Amniotic epithelial cell (primary cell): ENCODE results near the gene SPHK1.

Experiments used
- DNase-seq: peaks from one replicate; pipeline ENCODE4 v3.0.0-alpha.2; 2010; ENCODE audit warnings: low read depth

SPHK1 gene

GRCh38 chr17:76433693-76434092 lies 49.3 kb downstream of the SPHK1 start:
- DNase-seq = no peak

DNA sequence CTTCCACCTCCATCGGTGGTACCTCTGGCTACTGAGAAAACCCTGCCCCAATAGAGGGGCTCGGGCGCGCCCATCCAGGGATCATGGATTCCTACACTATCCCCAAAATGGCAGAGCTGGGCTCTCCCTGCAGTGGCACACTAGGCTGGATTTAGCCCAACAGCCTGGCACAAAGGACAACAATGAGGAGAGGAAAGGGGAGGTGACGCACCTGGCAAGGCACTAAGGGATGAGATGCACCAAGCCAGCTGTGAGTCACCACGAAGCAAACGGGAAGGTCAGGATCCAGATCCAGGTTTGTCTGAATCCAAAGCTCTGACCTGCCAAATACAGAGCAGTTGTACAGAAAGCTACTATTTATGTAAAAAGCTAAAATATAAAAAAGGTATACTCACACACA lies 50.5 kb downstream of the SPHK1 start:
- DNase-seq = no peak

GRCh38 chr17:76435751-76436150 lies 51.3 kb downstream of the SPHK1 start:
- no peak for DNase-seq
